HG02763 (cell line): ENCODE data around the gene PPIB.
"Not testable (repeated sequence)": the region's sequence is repeated elsewhere in the genome, so short reads cannot be mapped to it uniquely, and the experiment has no call there.

Experiments used
- ATAC-seq: cut with Tn5 transposase; IDR thresholded peaks from one replicate; pipeline ENCODE4 v1.9.1; 2021; ENCODE audit warnings: mild to moderate bottlenecking, moderate library complexity; ENCODE audit not compliant: unreplicated experiment

The PPIB gene

DNA sequence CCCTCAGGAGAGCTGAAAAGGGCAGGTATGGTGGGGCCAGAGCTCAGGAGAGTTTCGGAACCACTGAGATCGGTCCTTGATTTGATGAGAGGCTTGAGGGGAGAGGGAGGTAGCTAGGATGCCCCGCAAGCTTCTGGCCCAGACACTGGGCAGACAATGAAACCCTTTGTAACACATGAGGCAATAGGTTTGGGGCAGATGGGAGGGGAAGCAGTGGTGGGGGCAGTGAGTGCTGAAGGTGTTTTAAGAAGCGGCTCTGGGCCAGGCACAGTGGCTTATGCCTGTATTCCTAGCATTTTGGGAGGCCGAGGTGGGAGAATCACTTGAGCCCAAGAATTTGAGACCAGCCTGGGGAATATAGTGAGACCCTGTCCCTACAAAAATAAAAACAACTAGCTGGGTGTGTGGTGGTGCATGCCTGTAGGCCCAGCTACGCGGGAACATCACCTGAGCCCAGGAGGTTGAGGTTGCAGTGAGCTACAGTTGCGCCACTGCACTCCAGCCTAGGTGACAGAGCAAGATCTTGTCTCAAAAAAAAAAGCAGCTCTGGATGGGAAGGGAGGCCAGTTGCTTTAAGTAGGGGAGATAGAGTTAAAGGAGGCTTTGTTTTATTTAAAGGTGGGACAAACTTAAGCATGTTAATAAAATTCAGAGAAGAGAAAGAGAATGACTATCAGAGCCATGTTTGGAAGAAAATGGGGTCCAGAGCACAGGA, 20.9 kb downstream of the PPIB start:
- no peak for ATAC-seq

DNA sequence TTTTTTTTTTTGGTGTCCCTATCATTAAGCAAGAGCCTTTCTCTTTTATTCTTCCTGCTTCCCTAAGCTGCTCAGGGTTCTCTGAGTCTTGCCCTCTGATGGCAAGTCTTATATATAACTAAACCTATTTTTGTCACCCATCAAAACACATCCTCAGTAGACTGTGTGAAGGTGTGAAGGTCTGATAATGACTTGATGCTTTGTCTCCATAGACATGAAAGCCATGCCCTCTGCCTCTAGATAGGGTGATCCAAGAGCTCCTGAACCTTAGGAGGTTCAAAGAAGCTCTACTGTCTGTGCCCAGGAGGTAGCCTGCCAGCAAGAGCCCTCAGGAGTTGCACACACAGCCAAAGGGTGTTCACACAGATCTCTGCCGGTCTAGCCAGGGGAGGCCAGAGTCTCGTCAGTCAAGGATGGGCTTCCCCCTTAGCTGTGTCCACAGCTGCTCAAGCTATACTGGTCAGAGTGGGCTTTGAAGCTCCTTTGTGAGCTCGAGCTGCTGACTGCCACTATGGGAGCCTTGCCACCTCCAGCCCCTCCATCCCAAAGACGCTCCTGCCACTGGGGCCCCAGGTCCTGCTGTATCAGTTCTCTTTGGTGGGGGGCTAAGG, 24.4 kb downstream of the PPIB start:
- no peak for ATAC-seq

DNA sequence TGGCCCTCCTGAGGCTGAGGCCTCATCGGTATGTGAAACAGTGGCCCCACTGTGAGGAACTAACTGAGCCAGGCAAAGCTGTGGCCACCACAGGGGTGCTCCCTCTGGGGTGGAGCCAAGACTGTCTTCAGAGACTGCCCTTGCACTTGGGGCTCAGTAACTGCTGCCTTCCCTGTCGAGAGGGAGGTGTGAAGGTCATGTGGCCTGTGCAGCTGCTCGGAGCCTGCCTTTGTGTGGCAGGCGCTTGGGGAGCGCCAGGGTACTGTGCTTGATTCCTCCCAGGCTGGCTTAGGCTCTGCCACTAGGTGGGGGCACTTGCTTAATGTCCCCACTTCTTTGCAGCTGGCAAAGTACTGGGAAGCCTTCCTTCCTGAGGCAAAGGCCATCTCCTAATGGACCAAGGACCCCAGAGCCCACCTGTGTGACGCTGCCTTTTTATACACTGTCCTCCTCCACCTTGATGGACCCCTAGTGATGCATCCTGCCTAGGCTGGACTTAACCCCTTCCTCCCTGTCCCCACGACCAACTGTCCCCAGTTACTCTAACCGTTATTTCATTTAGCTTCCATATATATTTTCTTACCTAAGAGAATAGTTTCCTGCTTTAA, 25.5 kb downstream of the PPIB start:
- ATAC-seq = no peak

DNA sequence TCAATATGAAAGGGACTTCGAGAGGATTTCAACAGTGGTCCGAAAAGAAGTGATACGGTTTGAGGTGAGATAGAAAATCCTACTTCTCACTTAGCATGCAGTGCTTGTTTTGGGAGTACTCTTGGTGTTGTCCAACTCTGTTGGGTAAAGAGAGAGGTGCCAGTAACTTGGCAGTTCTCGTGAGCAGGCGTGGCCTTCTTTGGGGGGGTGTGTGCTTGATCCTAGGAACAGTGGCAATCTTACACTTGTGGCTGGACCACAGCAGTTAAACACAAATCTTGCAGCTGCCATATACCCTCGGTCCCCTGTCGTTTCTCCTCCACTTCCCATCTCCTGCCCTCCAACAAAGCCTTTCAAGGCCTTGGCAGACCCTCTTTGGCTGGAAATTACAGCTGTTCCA, 26.5 kb downstream of the PPIB start:
- ATAC-seq = no peak

DNA sequence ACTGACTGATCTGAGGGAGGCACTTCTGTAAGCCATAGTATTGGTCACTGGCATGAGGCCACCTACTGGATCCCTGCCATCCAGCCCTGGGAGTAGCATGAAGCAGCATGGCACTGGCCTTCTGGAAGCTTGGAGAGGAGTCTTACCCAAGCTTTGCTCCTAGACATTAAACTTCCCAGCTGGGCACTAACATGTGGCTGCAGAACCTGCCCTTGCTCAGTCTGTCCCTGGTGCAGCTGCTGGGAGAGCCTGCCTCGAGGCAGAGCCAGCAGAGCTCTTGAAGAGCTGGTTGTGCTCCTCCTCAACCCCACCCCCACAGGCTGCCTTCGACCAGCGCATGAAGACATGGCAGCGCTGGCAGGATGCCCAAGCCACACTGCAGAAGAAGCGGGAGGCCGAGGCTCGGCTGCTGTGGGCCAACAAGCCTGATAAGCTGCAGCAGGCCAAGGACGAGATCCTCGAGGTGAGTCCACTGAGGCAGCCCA, 28.4 kb downstream of the PPIB start:
- ATAC-seq = no peak

DNA sequence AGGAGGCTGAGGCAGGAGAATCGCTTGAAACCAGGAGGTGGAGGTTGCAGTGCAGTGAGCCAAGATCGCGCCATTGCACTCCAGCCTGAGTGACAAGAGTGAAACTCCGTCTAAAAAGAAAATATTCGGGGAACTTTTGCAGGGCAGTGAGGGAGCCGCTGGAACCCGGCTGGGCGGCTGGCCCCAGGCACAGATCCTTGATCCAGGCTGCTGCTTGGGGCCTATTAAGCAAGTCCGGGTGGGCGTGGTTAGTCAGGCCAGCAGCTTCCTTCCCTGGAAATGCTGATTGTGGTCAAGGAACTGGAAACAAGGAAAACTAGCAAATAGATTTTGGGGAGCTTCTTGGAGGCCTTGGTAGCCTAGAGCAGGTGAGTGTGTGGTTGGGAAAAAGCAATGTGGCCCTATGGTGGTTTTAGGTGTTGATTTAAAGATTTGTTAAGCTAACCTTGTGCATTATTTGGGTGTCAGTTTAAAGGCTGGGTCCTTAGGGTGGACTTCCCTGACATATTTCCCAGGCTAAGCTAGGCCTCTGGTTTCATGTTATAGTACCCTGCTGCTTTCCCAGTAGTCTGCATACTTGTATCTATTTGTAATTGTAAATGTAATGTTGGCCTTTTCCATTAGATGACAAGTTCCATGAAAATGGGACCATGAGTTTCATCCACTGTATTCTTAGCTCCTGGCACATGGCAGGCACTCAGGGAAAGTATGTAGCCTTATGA, 29.0 kb downstream of the PPIB start:
- ATAC-seq = no peak

DNA sequence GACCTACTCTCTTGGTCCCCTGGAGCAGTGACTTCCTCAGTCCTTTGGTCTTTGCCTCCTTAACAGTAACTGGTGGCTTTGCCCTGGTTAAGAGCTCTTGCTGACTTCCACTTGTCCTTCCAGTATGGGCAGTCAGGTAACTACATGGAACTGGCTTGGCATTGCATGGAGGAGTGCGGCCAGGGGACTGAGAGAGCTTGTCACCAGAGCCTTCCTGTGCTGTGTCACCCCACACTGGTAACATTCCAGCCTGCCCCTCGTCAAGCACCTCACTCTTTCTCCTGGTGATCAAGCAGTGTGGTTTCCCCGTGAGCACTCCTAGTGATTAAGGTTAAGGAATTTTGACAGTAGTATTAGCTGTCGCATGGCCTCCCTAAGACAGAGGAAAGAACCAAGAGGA, 30.6 kb downstream of the PPIB start:
- no peak for ATAC-seq

DNA sequence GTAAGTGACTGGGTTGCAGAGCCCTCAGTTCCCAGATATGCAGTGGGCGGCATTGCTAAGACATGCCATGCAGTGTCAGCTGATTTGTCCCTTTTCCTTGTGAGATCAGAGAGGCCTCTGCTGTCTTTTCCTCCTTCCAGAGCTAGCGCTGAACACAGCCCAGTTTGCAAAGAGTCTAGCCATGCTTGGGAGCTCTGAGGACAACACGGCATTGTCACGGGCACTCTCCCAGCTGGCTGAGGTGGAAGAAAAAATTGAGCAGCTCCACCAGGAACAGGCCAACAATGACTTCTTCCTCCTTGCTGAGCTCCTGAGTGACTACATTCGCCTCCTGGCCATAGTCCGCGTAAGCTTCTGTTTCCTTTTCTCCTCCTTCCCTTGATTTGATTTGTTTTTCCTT, 31.3 kb downstream of the PPIB start:
- ATAC-seq = no peak

DNA sequence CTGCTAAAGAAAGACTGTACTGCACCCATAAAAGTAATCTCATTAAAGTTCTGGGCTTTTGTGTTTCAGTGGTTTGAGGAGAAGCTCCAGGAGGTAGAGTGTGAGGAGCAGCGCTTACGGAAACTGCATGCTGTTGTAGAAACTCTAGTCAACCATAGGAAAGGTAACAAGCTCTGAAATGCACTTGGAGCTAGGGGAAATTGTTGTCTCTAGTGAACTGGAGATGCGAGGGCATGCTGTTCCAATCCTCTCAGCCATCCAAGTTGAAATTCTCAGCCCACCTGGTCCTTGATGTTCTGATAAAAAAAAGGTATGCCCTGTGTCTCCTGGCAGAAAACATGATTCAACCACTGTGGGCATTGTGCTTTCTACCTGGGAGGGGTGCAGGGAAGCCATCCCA, 32.7 kb downstream of the PPIB start:
- ATAC-seq = no peak

DNA sequence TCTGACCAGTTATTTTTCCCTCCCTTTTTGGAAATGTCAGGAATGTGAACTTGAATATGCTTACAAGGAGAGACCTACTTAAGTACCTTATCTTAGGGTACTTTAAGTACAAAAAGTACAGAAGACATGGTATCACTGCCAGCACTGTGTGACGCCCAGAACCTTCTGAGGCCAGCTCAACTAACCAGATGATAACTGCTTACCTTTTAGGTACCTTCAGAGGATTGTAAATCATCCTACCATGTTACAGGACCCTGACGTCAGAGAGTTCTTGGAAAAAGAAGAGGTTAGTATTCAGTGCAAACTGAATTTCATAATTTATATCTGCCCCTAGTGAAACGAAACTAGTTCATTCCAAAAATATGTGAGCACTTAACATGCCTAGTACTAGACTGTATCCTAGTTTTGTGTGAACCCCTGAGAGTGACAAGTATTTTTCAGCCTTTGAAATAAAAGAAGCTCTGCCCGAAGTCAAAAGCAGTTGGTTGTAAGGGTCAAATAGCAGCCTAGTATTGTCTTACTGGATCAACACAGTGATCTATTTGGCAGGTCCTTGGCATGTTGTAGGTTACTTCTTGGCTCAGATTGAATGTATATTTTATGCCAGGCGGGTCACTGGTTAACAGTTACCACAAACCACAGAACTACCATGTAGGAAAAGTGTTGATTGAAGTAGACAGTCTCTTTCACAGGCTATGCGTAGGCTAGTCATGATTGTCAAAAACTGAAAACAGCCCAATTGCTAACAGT, 35.1 kb downstream of the PPIB start:
- ATAC-seq = no peak

DNA sequence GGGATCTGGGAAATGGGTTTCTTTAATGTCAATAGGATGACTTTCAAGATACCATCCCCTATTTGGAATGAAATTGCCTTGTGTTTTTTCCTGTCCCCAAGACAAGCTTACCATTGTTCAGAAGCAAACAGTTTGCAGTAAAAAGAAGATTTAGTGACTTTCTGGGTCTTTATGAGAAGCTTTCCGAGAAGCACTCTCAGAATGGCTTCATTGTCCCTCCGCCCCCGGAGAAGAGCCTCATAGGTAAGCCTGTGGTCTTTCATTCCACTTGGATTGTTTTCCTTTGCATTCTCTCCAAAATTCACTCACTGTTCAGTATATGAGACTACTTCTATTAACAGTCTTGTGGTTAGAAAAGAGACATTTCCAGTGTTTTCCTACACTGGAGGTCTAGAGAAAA, 36.8 kb downstream of the PPIB start:
- no peak for ATAC-seq

DNA sequence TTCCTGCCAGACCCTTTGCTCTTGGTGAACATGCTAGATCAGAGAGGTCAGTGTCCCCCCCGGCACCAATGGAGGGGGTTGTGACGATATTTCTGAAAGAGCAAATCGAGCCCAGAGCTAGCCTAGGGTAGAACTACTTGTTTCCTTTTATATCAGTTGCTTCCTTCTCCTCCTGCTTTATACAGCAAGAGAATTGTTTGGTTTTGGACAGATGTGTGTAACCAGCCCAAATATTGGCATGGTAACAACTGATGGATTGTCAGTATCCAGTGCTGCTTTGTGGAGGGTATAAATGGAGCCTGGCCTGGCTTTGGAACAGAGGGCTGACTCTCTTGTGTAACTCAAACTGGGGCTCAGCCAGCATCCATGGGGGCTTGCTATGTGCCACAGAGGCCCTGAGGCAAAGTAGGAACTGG, 39.9 kb downstream of the PPIB start:
- no peak for ATAC-seq

DNA sequence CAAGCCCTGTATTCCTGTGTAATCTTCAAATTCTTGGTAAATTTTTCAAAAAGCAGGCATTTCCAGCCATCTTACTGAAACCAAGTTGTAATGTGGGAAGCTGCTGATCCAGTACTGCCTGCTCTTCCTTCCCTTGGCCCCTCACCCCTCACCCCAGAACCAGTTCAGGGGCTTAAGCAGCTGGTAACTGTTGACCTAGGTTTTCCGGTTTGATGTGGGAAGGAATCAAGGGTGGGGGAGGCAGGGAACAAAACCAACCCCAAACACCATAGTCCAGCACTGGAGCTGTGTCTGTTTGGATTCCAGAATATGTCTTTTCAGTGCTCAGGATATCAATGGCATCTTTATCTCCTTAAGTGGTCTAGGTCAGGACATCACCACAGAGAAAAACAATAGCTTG, 40.4 kb downstream of the PPIB start:
- no peak for ATAC-seq

DNA sequence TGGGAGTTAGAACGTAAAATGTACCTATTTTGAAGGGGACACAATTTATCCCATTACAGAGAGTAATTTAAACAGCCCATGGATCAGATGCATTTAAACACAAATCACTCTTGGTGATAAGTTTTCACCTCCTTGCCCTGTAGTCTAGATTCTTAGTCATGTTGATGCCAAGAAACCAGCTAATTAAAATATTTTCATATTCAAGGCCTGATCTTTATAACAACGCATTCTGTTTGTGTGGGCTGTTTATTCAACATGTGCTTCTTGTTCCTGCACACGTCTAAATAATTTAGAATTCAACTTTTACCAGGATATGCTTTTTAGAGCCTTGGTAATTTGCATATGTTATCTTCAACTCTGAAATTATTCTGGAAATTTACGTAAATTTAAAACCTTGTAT, 41.2 kb downstream of the PPIB start:
- ATAC-seq = no peak

DNA sequence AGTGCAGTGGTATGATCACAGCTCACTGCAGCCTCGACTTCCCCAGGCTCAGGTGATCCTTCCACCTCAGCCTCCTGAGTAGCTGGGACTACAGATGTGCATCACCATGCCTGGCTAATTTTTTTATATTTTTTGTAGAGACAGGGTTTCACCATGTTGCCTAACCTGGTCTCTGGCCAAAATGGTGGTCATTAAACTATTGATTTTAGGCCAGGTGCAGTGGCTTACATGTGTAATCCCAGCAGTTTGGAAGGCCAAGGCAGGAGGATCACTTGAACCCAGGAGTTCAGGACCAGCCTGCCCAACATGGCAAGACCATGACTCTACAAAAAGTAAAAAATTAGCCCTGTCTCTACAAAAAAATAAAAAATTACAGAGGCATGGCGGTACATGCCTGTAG, 42.5 kb downstream of the PPIB start:
- not testable (repeated sequence) for ATAC-seq

DNA sequence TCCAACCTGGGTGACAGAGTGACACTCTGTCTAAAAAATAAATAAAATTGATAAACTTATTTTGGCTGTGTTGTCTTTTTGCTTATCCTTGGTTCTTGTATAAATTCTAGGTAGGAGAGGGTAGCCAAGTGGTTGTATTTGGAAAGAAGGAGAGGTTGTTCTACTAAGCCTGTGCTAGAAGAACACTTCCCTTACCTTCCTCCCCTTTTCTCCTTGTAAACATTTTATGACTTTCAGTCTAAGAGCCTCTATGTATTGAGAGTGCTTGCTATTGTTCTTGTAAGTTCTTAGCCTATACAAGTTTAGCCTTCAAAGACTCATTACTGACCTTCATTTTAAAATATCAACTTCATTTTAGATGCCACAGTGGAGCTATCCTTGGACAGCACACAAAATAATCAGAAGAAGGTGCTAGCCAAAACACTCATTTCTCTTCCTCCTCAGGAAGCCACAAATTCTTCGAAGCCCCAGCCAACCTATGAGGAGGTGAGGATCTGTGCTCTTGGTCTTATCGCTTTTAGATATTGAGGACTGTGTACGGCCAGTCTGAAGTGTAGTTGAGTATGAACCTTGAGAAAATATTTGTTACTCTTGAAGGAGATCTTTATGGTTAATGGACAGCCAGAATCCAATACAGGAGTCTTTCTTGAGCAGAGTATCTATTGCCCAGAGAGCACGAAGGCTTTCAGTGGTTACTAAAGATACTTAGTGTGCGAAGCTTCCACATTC, 44.9 kb downstream of the PPIB start:
- no peak for ATAC-seq

DNA sequence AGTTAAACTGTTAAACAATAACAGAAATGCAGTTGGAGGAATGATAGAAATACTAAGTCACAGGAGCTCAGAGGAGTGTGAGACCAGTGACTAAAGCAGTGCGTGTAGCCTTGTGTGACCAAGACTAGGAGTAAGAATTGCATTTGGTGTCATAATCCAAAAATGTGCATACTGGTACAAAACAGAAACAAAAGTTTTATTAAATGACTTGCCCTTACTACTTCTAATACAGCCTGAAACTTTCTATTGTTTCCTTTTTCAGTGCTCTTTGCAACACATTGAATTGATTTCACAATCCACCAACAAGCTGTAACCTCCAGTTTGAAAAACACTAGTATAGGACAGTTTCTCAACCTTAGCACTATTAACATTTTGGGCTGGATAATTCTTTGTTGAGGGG, 49.9 kb downstream of the PPIB start:
- no peak for ATAC-seq

DNA sequence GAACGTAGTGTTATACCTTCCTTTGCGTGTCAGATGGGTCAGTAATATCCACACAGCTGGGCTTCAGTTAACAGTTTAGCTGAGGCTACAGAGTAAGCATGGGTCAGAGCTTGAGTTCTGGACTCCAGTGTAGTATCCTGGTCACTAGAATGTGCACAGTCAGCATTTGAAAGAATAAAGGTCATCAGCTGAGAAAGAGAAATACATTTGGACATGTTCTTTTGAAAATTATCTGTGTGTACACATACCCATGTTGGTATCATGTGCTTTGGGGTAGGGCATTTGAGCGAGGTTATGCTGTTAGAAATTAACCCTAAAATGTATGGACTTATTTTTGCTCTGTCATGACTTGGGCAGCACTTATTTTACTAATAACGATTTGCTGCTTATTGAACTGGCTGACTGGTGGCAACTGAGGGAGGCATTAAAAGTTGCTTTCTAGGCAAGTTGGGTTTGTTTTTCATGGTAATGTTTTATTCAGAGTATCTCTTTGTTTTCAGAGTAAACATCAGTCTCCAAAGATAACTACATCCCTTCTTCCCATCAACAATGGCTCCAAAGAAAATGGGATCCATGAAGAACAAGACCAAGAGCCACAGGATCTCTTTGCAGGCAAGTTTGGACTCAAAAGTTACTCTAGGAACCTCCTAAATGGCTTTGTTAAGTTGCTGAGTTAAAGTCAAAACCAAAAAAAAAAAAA, 50.6 kb downstream of the PPIB start:
- ATAC-seq = no peak

DNA sequence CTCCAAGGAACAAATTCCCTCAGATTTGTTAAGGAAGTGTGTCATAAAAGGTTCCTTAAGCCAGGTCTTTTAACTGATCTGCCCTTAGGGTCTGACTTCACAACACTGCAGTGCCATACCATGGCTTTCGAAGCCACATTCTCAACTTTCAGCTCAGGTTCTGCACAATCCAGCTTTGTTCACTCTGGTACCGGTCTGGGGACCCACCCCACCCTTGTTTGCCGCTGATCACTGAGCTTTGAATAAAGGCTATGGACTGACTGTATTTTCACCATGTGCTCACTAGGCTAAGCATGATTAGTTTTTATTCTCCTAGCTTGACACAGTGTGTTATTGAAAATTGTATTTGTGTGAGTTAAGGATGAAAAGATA, 51.2 kb downstream of the PPIB start:
- ATAC-seq = no peak
